ENCODE measurements around the gene SCD5.

The SCD5 gene

GRCh38 chr4:82584931-82585330 lies 213.7 kb downstream of the SCD5 start:
- DNase-seq = no peak

GRCh38 chr4:82583897-82584587 lies 214.6 kb downstream of the SCD5 start:
- no peak for DNase-seq

GRCh38 chr4:82579932-82580331 lies 218.7 kb downstream of the SCD5 start:
- no peak for DNase-seq

Measured in NCI-H2029 (cell line).